Measurements from ENCODE around the gene C1orf21. TPM values are rescaled to one million over a fixed set of nuclear protein-coding genes. Genes with fewer than 3 reads are reported as not detected.

C1orf21 gene
- total RNA-seq, 6 experiments from 2014 or later = 4.3 to 29.2 (median 13.1) TPM

DNA sequence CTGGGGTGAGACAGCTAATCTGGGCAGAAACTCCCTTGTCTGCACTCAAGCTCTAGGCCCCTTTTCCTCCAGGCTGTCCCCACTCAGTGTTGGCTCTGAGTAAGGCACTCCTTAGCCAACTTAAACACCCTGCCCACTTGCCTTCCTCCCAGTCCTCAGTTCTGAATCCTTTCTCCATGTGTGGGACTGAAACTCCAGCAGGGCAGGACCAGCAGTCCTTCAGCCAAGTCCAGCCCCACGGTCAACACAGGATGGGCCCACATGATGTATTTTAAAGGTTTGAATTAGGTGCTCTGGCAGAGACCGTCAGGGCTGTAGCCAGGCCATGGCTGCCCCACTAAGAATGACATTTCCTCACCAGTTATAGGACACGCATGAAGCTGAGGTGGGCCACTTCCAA lies 260.0 kb downstream of the C1orf21 start:
- Histone ChIP-seq H3K36me3 (no peaks in the 10 kb centered on the region), H3K27ac (no peak overlapping the region), H3K4me1 (peaks cover 0 to 4% (median 0%) of the 10 kb centered on the region in 4 donors), H3K9me3 (no peaks in the 10 kb centered on the region), H3K27me3 (no peaks in the 10 kb centered on the region), H3K4me3 (no peak overlapping the region)
- 100% methylated on average over 2 of the region's 3 CpGs for WGBS (ENCODE audit: insufficient coverage, low coverage, low lambda C conversion rate, missing lambda C conversion rate)
- intact Hi-C loops (cut with DNase I) = no loop called here
- ATAC-seq (no peak), DNase-seq (no peak)
- TF ChIP-seq, protein P1, sequence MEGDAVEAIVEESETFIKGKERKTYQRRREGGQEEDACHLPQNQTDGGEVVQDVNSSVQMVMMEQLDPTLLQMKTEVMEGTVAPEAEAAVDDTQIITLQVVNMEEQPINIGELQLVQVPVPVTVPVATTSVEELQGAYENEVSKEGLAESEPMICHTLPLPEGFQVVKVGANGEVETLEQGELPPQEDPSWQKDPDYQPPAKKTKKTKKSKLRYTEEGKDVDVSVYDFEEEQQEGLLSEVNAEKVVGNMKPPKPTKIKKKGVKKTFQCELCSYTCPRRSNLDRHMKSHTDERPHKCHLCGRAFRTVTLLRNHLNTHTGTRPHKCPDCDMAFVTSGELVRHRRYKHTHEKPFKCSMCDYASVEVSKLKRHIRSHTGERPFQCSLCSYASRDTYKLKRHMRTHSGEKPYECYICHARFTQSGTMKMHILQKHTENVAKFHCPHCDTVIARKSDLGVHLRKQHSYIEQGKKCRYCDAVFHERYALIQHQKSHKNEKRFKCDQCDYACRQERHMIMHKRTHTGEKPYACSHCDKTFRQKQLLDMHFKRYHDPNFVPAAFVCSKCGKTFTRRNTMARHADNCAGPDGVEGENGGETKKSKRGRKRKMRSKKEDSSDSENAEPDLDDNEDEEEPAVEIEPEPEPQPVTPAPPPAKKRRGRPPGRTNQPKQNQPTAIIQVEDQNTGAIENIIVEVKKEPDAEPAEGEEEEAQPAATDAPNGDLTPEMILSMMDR (IDR thresholded peaks at IDR 0.05) = no peak
- TF ChIP-seq POLR2A (IDR thresholded peaks at IDR 0.05) = no peak

DNA sequence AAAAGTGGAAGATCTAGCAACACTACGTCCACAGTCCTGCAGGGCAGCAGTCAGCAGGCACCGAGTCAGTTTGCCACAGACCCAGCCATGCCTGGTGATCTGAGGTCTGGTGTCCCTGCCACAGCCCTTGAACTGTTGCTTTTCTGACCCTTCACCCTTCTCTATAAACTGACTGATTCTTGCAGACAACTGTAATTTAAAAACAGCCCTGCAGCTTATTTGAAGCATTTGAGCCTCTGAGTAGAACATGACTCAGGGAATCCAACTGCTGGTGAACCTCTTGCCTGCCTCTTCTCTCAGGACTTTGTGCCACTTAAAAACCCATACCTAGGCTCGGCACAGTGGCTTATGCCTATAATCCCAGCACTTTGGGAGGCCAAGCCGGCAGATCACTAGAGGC lies 260.6 kb downstream of the C1orf21 start:
- TF ChIP-seq, protein P1 (IDR thresholded peaks at IDR 0.05) = no peak
- TF ChIP-seq POLR2A (IDR thresholded peaks at IDR 0.05) = no peak

DNA sequence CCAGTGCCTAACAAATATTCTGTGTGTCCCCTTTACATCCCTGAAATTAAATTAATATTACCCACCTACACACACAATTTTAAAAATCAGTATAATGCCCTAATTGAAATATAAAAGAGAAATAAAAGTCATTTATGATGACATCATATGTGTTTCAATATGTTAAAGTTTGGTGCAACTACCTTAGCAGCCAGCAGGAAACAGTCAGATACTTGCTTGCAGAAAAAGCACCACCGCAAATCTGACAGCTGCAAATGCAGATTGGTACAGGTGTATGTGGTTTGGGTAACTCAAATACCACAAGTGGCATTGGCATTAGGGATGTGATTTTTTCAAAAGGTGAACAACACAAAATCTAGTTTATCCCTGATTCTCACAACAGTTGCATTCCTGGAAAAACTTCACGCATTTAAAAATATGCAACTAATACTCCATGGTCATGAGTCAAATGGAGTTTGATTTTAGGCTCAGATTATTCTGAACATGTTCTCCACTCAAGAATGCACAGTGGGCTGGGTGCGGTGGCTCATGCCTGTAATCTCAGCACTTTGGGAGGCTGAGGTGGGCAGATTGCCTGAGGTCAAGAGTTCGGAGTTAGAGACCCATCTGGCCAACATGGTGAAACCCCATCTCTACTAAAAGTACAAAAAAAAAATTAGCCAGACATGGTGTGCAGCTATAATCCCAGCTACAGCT lies 261.5 kb downstream of the C1orf21 start:
- Histone ChIP-seq H3K36me3 (no peaks in the 10 kb centered on the region), H3K9me3 (no peaks in the 10 kb centered on the region), H3K4me3 (no peak overlapping the region), H3K27me3 (no peaks in the 10 kb centered on the region), H3K27ac (no peak overlapping the region), H3K4me1 (no peaks in the 10 kb centered on the region)
- intact Hi-C loops (cut with DNase I) = no loop called here
- no peak for DNase-seq
- ATAC-seq = no peak
- WGBS (ENCODE audit: insufficient coverage, low coverage, low lambda C conversion rate, missing lambda C conversion rate) = 80% methylated on average over 4 of the region's 4 CpGs
- TF ChIP-seq, protein P1 (IDR thresholded peaks at IDR 0.05) = no peak
- TF ChIP-seq POLR2A (IDR thresholded peaks at IDR 0.05) = no peak

More for the DNA sequence above, 260.6 kb downstream of the C1orf21 start:
- intact Hi-C loops (cut with DNase I) = no loop called here
- 81% methylated on average over 4 of the region's 4 CpGs for WGBS (ENCODE audit: insufficient coverage, low coverage, low lambda C conversion rate, missing lambda C conversion rate)
- ATAC-seq (no peak), DNase-seq (no peak)
- no peaks in the 10 kb centered on the region for H3K4me1 ChIP-seq
- H3K36me3 ChIP-seq = no peaks in the 10 kb centered on the region
- no peaks in the 10 kb centered on the region for H3K9me3 ChIP-seq
- no peak overlapping the region for H3K27ac ChIP-seq
- no peak overlapping the region for H3K4me3 ChIP-seq
- H3K27me3 ChIP-seq = no peaks in the 10 kb centered on the region

DNA sequence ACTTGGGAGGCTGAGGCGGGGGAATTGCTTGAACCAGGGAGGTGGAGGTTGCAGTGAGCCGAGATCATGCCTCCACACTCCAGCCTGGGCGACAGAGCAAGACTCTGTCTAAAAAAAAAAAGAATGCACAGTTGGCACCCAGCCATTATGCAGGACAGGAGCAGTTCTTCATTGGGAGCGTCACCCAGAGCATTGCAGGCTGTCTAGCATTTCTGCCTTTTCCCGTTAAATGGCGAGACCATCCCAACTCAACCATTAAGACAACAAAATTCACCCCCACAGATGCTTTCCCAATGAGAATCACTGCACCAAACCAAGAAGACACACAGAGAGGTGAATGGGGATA lies 262.0 kb downstream of the C1orf21 start:
- Histone ChIP-seq H3K9me3 (no peaks in the 10 kb centered on the region), H3K36me3 (no peaks in the 10 kb centered on the region), H3K27me3 (no peaks in the 10 kb centered on the region), H3K27ac (no peak overlapping the region), H3K4me1 (no peaks in the 10 kb centered on the region), H3K4me3 (no peak overlapping the region)
- TF ChIP-seq POLR2A (IDR thresholded peaks at IDR 0.05) = no peak
- TF ChIP-seq, protein P1 (IDR thresholded peaks at IDR 0.05) = no peak
- DNase-seq (no peak), ATAC-seq (no peak)
- intact Hi-C loops (cut with DNase I) = no loop called here
- 80% methylated on average over 5 of the region's 6 CpGs for WGBS (ENCODE audit: insufficient coverage, low coverage, low lambda C conversion rate, missing lambda C conversion rate)
